Smooth muscle cell (in vitro differentiated cells): ENCODE measurements around the gene PIEZO2. TPM values are rescaled to one million over a fixed set of nuclear protein-coding genes. Genes with fewer than 3 reads are reported as not detected.

ENCODE experiments used
- DNase-seq: peaks from one replicate; lab custom pipeline; 2025; ENCODE audit not compliant: unreplicated experiment; lab: John Stamatoyannopoulos, UW
- H2AFZ ChIP-seq: fragments of 200-600 bp; sonication (generic); 2 replicates; pipeline ENCODE4 v1.6.0; 2016; ENCODE audit warnings: antibody characterized with exemption, low read depth, mild to moderate bottlenecking
- H3F3A ChIP-seq: fragments of 200-600 bp; sonication (generic); 2 replicates; pipeline ENCODE4 v1.6.0; 2017; ENCODE audit warnings: antibody characterized with exemption, low read depth
- H3K27ac ChIP-seq: fragments of 200-600 bp; sonication (generic); 2 replicates; pipeline ENCODE4 v1.5.1; 2016; ENCODE audit warnings: low read depth, mild to moderate bottlenecking
- H3K27me3 ChIP-seq: fragments of 200-600 bp; sonication (generic); 2 replicates; pipeline ENCODE4 v1.6.1; 2016; ENCODE audit warnings: low read depth, mild to moderate bottlenecking
- H3K36me3 ChIP-seq: fragments of 200-600 bp; sonication (generic); 2 replicates; pipeline ENCODE4 v1.5.1; 2016; ENCODE audit warnings: low read depth
- H3K4me1 ChIP-seq: fragments of 200-600 bp; sonication (generic); 2 replicates; pipeline ENCODE4 v1.5.1; 2016; ENCODE audit warnings: low read depth
- H3K4me2 ChIP-seq: fragments of 200-600 bp; sonication (generic); 2 replicates; pipeline ENCODE4 v1.6.0; 2016; ENCODE audit warnings: mild to moderate bottlenecking
- H3K4me3 ChIP-seq: fragments of 200-600 bp; sonication (generic); 2 replicates; pipeline ENCODE4 v1.5.1; 2016; ENCODE audit warnings: mild to moderate bottlenecking
- H3K79me2 ChIP-seq: fragments of 200-600 bp; sonication (generic); 2 replicates; pipeline ENCODE4 v1.6.0; 2016; ENCODE audit warnings: low read depth, mild to moderate bottlenecking
- H3K9ac ChIP-seq: fragments of 200-600 bp; sonication (generic); 2 replicates; pipeline ENCODE4 v1.6.0; 2016; ENCODE audit warnings: low read depth
- H3K9me3 ChIP-seq: fragments of 200-600 bp; sonication (generic); replicated peaks from 2 replicates; pipeline ENCODE4 v1.5.1; 2016; ENCODE audit warnings: low read depth
- H4K20me1 ChIP-seq: fragments of 200-600 bp; sonication (generic); 2 replicates; pipeline ENCODE4 v1.6.0; 2016; ENCODE audit warnings: low read depth
- CTCF ChIP-seq: fragments of 200-600 bp; sonication (generic); IDR thresholded peaks from 2 replicates; pipeline ENCODE4 v1.5.1; 2017; ENCODE audit warnings: borderline replicate concordance, mild to moderate bottlenecking, antibody characterized with exemption; ENCODE audit not compliant: insufficient read depth, poor library complexity, severe bottlenecking
- WGBS: methylation state at CpG from one replicate; pipeline ENCODE4 v1.1.7; 2016; ENCODE audit warnings: low lambda C conversion rate; 5-methylcytosine and 5-hydroxymethylcytosine counted together
- polyA plus RNA-seq: library from polyadenylated mRNA; unstranded; fragments of >200 nt; fragmentation: Nextera tagmentation; extraction: Ambion mirVana; gene quantifications from 2 replicates; pipeline ENCODE4 v1.2.1, GENCODE V29; 2016
- total RNA-seq: library from RNA; depleted of rRNA; stranded (reverse); fragments of >200 nt; gene quantifications from 2 replicates; pipeline ENCODE4 v1.2.3, GENCODE V29; 2014

The PIEZO2 gene
- total and polyA plus RNA-seq, 2 experiments from 2014 or later, result 1.3 to 4.7 TPM

GRCh38 chr18:11035376-11035775 lies 114.0 kb downstream of the PIEZO2 start:
- no peak for TF ChIP-seq CTCF
- H3F3A ChIP-seq, result no peaks in the 10 kb centered on the region
- H3K9ac ChIP-seq, result no peak overlapping the region
- no peaks in the 10 kb centered on the region for H3K27me3 ChIP-seq
- H3K9me3 ChIP-seq, result no peaks in the 10 kb centered on the region
- no peak overlapping the region for H3K4me3 ChIP-seq
- H3K27ac ChIP-seq, result no peak overlapping the region
- no peaks in the 10 kb centered on the region for H3K36me3 ChIP-seq
- no peak overlapping the region for H2AFZ ChIP-seq
- H3K4me1 ChIP-seq, result no peaks in the 10 kb centered on the region
- 95% methylated on average over 2 of the region's 2 CpGs for WGBS
- H4K20me1 ChIP-seq, result no peaks in the 10 kb centered on the region
- H3K4me2 ChIP-seq, result no peak overlapping the region
- no peaks in the 10 kb centered on the region for H3K79me2 ChIP-seq
- DNase-seq, result no peak

GRCh38 chr18:11034884-11035283 lies 114.5 kb downstream of the PIEZO2 start:
- H3F3A ChIP-seq, result no peaks in the 10 kb centered on the region

GRCh38 chr18:11033503-11033902 lies 115.9 kb downstream of the PIEZO2 start:
- Histone ChIP-seq H2AFZ (no peak overlapping the region), H3K4me1 (no peaks in the 10 kb centered on the region), H3K9me3 (no peaks in the 10 kb centered on the region), H3K36me3 (no peaks in the 10 kb centered on the region), H3K4me3 (no peak overlapping the region), H3F3A (no peaks in the 10 kb centered on the region), H4K20me1 (no peaks in the 10 kb centered on the region), H3K9ac (no peak overlapping the region), H3K79me2 (no peaks in the 10 kb centered on the region), H3K27ac (no peak overlapping the region), H3K4me2 (no peak overlapping the region), H3K27me3 (no peaks in the 10 kb centered on the region)
- no peak for TF ChIP-seq CTCF
- 95% methylated on average over 8 of the region's 8 CpGs for WGBS
- DNase-seq, result no peak

More at GRCh38 chr18:11034884-11035283, 114.5 kb downstream of the PIEZO2 start:
- H3K9ac ChIP-seq, result no peak overlapping the region
- no peak overlapping the region for H3K4me3 ChIP-seq
- no peak for DNase-seq
- no peaks in the 10 kb centered on the region for H3K27me3 ChIP-seq
- no peak overlapping the region for H2AFZ ChIP-seq
- H3K4me1 ChIP-seq, result no peaks in the 10 kb centered on the region
- H3K4me2 ChIP-seq, result no peak overlapping the region
- TF ChIP-seq CTCF, result no peak
- no peaks in the 10 kb centered on the region for H3K36me3 ChIP-seq
- H3K27ac ChIP-seq, result no peak overlapping the region
- H3K9me3 ChIP-seq, result no peaks in the 10 kb centered on the region
- H4K20me1 ChIP-seq, result no peaks in the 10 kb centered on the region
- no peaks in the 10 kb centered on the region for H3K79me2 ChIP-seq
- 82% methylated on average over 4 of the region's 4 CpGs for WGBS

DNA sequence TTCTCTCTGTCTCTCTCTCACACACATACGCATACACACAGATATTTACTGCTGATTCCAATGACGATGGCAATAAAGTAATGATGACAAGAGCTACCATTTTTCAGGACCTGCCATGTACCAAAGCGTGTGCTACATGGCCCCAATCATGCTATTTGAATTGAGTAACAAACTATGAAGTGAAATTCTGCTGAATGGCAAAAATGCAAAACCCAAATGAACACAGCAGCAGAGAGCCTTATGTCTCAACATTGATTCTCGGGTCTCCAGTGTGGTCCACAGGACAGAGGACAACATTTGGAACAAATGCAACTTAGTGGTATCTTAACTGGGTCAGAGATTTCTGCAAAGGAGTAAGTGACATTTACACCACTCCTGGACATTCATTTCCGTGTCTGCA lies 117.4 kb downstream of the PIEZO2 start:
- no peak overlapping the region for H3K27ac ChIP-seq
- H3K4me1 ChIP-seq, result no peaks in the 10 kb centered on the region
- no peaks in the 10 kb centered on the region for H3K9me3 ChIP-seq
- H3K36me3 ChIP-seq, result no peaks in the 10 kb centered on the region
- no peak overlapping the region for H3K9ac ChIP-seq
- H3K27me3 ChIP-seq, result no peaks in the 10 kb centered on the region
- no peaks in the 10 kb centered on the region for H3K79me2 ChIP-seq
- DNase-seq, result no peak
- H2AFZ ChIP-seq, result no peak overlapping the region
- TF ChIP-seq CTCF, result no peak
- no peaks in the 10 kb centered on the region for H4K20me1 ChIP-seq
- WGBS, result 92% methylated on average over 5 of the region's 5 CpGs
- H3K4me3 ChIP-seq, result no peak overlapping the region
- H3F3A ChIP-seq, result no peaks in the 10 kb centered on the region
- no peak overlapping the region for H3K4me2 ChIP-seq
